Lower leg skin (tissue), 3 donors: Measurements from ENCODE around the gene GUCY1A1.

ENCODE experiments used
- POLR2A ChIP-seq, 2 donors: fragments of 450-650 bp; IDR thresholded peaks; one replicate each; pipeline ENCODE4 v1.6.1; 2016 to 2017; ENCODE audit warnings: antibody characterized with exemption in 2 of 2, mild to moderate bottlenecking in 1 of 2, moderate library complexity in 1 of 2
- TF ChIP-seq, protein P1 (sequence below), 3 donors: fragments of 450-650 bp; IDR thresholded peaks; one replicate each; pipeline ENCODE4 v1.5.1; 2016; ENCODE audit warnings: antibody characterized with exemption in 3 of 3, mild to moderate bottlenecking in 3 of 3, moderate library complexity in 2 of 3

DNA sequence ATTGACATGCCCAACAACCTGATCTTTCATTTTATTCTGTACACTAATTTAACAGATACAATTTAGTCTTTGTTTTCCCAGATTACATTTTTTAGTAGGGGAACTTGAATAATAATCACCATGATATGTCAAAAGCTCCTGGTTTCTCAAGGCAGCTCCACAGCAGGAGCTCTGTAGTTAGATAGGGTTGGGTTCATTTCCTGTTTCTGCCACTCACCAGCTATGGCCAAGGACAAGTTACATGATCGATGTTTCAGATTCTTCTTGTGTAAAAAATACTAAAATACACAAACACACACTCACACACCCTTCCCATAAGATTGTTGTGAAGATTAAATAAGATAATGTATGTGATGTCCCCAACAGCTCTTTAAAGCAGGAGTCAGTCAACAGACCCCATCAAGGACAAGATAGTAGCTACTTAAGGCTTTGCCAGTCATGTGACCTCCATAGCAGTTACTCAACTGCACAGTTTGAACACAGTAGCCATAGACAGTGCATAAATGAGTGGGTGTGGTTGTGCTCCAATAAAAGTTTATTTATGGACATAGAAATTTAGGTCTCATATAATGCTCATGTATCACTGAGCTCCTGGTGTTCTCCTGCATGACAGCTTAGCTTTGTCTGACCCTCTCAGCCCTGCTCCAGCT is 18.4 kb downstream of the GUCY1A1 start:
- no peak for TF ChIP-seq POLR2A (IDR thresholded peaks at IDR 0.05)
- TF ChIP-seq, protein P1, sequence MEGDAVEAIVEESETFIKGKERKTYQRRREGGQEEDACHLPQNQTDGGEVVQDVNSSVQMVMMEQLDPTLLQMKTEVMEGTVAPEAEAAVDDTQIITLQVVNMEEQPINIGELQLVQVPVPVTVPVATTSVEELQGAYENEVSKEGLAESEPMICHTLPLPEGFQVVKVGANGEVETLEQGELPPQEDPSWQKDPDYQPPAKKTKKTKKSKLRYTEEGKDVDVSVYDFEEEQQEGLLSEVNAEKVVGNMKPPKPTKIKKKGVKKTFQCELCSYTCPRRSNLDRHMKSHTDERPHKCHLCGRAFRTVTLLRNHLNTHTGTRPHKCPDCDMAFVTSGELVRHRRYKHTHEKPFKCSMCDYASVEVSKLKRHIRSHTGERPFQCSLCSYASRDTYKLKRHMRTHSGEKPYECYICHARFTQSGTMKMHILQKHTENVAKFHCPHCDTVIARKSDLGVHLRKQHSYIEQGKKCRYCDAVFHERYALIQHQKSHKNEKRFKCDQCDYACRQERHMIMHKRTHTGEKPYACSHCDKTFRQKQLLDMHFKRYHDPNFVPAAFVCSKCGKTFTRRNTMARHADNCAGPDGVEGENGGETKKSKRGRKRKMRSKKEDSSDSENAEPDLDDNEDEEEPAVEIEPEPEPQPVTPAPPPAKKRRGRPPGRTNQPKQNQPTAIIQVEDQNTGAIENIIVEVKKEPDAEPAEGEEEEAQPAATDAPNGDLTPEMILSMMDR (IDR thresholded peaks at IDR 0.05): no peak
